NCI-H1694 treated with DMSO at 0.1 percent for 48 hours (cell line): ENCODE results near the gene ABCA7.

Experiments used
- DNase-seq: peaks from one replicate; lab custom pipeline; 2025; lab: John Stamatoyannopoulos, UW

Gene ABCA7, protein sequence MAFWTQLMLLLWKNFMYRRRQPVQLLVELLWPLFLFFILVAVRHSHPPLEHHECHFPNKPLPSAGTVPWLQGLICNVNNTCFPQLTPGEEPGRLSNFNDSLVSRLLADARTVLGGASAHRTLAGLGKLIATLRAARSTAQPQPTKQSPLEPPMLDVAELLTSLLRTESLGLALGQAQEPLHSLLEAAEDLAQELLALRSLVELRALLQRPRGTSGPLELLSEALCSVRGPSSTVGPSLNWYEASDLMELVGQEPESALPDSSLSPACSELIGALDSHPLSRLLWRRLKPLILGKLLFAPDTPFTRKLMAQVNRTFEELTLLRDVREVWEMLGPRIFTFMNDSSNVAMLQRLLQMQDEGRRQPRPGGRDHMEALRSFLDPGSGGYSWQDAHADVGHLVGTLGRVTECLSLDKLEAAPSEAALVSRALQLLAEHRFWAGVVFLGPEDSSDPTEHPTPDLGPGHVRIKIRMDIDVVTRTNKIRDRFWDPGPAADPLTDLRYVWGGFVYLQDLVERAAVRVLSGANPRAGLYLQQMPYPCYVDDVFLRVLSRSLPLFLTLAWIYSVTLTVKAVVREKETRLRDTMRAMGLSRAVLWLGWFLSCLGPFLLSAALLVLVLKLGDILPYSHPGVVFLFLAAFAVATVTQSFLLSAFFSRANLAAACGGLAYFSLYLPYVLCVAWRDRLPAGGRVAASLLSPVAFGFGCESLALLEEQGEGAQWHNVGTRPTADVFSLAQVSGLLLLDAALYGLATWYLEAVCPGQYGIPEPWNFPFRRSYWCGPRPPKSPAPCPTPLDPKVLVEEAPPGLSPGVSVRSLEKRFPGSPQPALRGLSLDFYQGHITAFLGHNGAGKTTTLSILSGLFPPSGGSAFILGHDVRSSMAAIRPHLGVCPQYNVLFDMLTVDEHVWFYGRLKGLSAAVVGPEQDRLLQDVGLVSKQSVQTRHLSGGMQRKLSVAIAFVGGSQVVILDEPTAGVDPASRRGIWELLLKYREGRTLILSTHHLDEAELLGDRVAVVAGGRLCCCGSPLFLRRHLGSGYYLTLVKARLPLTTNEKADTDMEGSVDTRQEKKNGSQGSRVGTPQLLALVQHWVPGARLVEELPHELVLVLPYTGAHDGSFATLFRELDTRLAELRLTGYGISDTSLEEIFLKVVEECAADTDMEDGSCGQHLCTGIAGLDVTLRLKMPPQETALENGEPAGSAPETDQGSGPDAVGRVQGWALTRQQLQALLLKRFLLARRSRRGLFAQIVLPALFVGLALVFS (N-terminal part only)

DNA sequence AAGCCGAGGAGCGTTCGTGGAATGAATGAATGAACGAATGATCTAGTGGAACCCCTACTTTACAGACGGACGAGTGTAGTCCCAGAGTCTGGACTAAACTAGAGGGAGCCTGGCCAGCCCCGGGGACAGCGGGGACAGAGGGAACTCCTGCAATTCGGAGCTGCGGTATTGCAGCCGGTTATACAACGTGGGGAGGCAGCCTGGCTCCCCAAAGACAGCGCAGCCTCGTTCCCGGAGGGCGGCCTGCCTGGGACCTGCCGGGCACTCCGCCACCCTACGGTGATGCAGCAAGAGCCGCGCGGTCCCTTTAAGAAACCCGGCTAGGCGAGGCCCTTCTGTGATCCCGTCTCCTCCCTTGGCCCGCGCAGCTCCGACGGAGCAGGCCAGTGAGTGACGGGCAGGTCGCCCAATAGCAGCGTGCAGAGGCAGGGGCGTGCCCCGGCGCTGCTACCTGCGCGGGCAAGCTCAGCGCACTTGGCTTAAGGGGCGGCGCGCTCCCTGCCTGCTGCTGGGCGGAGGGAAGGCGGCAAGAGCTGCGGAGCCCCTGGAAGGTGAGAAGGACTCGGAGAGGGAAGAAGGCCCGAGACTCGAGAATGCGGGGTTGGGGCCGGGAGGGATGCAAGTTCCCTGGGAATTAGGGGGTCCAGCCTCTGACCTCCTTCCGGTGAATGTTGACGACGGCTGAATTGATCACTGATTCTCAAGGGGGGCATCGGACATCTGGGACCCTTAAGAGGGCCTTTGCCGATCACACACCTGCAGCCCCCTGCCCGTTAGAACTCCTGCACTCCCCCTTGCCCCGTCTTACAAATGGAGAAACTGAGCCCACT is at the start of gene ABCA7:
Gene ABCA7, plus strand, starts transcription at position 462 of the 830 bp plus-strand sequence. CDS start 1,255 bp downstream, outside the sequence.
- peak; percentile 91 for DNase-seq

- no peak for DNase-seq
Observed at GRCh38 chr19:990119-990571, 49.8 kb upstream of the ABCA7 start.

- DNase-seq = no peak
Observed at GRCh38 chr19:990746-991145, 49.2 kb upstream of the ABCA7 start.

- no peak for DNase-seq
Observed at GRCh38 chr19:991174-991931, 48.6 kb upstream of the ABCA7 start.

DNA sequence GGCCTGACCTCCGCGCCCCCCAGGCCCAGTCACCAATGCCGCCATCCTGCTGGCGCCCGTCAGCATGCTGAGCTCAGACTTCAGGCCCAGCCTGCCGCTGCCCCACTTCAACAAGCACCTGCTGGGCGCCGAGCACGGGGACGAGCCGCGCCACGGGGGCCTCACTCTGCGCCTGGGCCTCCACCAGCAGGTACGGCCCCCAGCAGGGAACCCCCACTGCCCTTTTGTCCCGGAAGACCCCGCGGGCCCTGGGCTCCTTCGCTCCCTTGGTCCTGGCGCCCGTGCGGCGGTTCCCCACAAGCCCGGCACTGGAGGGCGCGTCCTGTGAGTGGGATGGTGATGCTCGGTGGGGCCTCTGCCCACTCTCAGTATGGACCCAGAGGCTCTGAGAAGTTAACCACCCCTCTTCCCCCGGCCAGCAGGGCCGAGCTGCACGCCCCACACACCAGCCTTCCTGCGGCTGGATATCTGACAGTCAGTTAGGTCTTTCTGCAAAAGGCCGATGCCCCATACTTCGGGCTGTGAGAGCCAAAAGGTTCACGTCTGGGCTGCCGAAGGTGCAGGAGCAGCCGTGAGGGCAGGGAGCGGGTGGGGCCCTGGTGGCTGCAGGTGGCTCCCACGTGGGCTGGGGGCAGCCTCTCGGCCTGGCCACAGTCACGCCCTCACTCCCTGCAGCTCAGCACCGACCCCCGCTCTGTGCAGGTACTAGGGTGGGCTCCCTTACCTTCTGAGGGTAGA is 47.8 kb upstream of the ABCA7 start:
- DNase-seq = no peak

DNA sequence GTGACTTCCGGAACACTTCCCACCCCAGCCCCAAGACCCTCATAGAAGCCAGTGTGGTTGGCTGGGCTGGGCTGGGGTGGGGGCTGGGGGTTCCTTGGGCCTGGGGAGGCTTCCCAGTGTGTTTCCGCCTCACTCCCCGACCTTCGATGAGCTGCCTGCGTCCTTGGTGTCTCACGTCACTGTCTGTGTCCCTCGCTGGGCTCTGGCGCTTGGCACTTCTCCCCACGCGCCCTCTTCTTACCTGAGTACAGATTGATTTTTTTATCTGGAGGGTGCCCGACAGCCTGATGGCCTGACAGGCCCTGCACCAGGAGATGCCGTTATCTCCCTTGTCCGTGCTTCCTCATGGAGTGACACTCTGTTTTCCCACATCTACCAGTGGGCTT is 47.2 kb upstream of the ABCA7 start:
- no peak for DNase-seq

DNA sequence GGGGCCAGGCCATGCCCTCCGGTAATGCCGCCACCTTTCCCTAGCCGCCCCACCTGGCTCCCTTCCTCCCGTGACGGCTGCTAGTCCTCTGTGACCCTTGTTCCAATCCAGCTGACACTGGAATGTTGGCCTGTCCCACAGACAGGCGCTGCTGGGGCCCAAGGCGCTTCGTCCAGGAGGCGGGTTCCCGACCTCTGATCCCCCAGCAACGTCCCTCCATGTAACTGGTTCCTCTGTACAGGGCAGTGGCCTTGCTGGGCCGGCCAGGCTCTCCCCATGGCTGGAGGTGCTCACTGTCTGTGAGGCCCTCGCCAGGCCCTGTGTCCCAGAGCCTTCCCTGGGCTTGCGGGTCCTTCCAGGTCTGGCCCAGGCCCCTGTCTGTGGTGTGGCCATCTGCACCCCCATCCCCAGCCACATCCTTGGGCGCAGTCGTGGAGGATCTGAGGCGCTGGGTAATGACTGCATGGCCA is 46.5 kb upstream of the ABCA7 start:
- no peak for DNase-seq

DNA sequence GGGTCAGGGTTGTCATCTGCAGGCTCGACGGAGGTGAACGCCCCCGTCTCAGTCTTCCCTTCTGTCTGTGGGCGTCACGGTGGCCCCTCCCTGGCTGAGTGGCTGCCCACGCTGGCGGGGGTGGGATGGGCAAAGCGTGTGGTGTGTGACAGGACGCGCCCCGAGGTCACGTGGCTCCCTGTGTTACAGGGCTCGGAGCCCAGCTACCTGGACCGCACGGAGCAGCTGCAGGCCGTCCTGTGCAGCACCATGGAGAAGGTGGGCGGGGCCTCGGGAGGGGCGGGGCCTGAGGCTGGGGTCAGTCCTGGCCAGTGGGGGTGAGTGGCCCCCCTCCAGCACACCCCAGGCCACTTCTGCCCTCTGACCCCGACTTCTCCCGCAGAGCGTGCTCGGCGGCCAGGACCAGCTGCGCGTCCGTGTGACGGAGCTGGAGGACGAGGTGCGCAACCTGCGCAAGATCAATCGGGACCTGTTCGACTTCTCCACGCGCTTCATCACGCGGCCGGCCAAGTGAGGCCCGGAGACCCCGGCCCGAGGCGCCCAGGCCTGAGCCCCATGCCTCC is 46.0 kb upstream of the ABCA7 start:
- DNase-seq = no peak

DNA sequence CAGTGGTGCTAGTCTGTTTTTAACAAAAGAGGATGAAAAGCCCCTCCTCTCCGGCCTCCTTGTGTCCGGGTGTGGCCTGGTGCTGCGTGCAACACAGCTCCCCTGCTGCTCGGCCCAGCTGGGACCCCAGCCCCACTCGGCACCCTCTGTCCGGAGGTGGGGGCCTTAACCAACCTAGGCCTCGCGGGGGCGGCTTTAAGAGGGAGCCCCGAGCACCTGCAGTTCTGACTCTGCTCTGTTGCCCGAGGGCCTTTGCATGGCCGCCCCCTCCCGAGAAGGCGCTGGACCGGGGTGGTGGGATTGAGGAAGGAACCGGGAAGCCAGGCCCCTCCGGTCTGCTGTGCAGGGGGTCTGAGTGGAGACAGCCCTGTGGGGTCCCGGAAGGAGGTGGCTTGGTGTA is 45.4 kb upstream of the ABCA7 start:
- DNase-seq = no peak

- no peak for DNase-seq
Observed at GRCh38 chr19:995051-995827, 44.7 kb upstream of the ABCA7 start.

GRCh38 chr19:996051-996838 is 43.7 kb upstream of the ABCA7 start:
- no peak for DNase-seq

GRCh38 chr19:998064-998463 is 41.8 kb upstream of the ABCA7 start:
- no peak for DNase-seq

GRCh38 chr19:999379-999719 is 40.6 kb upstream of the ABCA7 start:
- no peak for DNase-seq

DNA sequence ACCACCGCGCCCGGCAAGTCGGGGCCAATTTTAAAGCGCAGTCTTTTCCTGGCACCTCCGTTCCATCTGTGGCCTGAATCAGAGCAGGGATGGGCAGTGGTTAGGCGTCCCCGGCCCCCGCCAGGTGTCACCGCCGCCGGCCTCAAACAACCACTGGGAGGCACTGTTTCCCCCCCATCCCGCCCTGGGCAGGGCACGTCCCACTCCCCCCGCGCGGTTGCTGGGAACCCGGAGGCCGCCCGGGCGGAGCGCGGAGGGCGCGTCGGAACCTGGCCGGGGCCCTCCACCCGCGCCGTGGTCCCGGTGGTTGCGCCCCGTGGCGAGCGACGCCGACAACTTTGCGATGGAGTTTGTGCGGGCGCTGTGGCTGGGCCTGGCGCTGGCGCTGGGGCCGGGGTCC is 39.8 kb upstream of the ABCA7 start, which contains the start of gene GRIN3B:
Gene GRIN3B, plus strand, starts transcription at position 325 of the 400 bp plus-strand sequence. Its CDS starts 19 bp downstream, at position 344.
- DNase-seq = no peak

GRCh38 chr19:1000591-1001537 is 39.0 kb upstream of the ABCA7 start:
- DNase-seq = no peak

- DNase-seq = no peak
Observed at GRCh38 chr19:1001538-1002166, 38.3 kb upstream of the ABCA7 start.
